Testis (tissue), 3 donors: ENCODE data around the gene AMPD3. TPM values are rescaled to one million over a fixed set of nuclear protein-coding genes. Genes with fewer than 3 reads are reported as not detected.

Experiments
- DNase-seq: peaks from one replicate; pipeline ENCODE4 v3.0.0-alpha.2; 2019
- H3K27ac ChIP-seq, 2 donors: fragments of 200-600 bp; sonication (generic); one replicate each; pipeline ENCODE4 v1.5.1; 2019
- H3K27me3 ChIP-seq: fragments of 200-600 bp; sonication (generic); one replicate; pipeline ENCODE4 v1.5.1; 2019
- H3K36me3 ChIP-seq: fragments of 200-600 bp; sonication (generic); one replicate; pipeline ENCODE4 v1.5.1; 2017; ENCODE audit warnings: low read depth; ENCODE audit errors: missing control alignments
- H3K4me1 ChIP-seq: fragments of 200-600 bp; sonication (generic); one replicate; pipeline ENCODE4 v1.5.1; 2019
- H3K4me3 ChIP-seq, 2 donors: fragments of 200-600 bp; sonication (generic); one replicate each; pipeline ENCODE4 v1.5.1; 2017 to 2019
- H3K9me3 ChIP-seq: fragments of 200-600 bp; sonication (generic); one replicate; pipeline ENCODE4 v1.5.1; 2017
- CTCF ChIP-seq, 3 experiments: fragments of 450-650 bp in 2 of 3; fragments of 200-600 bp in 1 of 3; sonication (generic) in 1 of 3; IDR thresholded peaks; one replicate each; pipeline ENCODE4 v1.5.1; 2016 to 2019; ENCODE audit warnings: antibody characterized with exemption in 3 of 3, mild to moderate bottlenecking in 2 of 3, moderate library complexity in 1 of 3
- POLR2A ChIP-seq: fragments of 450-650 bp; IDR thresholded peaks from one replicate; pipeline ENCODE4 v1.6.1; 2017; ENCODE audit warnings: antibody characterized with exemption, mild to moderate bottlenecking, moderate library complexity
- WGBS, 2 donors: methylation state at CpG; one replicate each; pipeline ENCODE4 v1.1.5; 2018; 5-methylcytosine and 5-hydroxymethylcytosine counted together
- intact Hi-C: fragments of 100-400 bp; cut with DNase I; formaldehyde crosslinking; loops from one replicate; pipeline ENCODE4 v1.15.1; 2023; ENCODE audit warnings: low total_unique reads
- polyA plus RNA-seq: library from polyadenylated mRNA; stranded (reverse); fragments of 350-450 nt; fragmentation: Illumina TruSeq; extraction: RNeasy Lipid Tissue Mini Kit (QIAGEN cat#74804); gene quantifications from one replicate; pipeline ENCODE4 v1.2.3, GENCODE V29; 2014; ENCODE audit warnings: low read depth, low replicate concordance; ENCODE audit not compliant: insufficient read depth
- total RNA-seq, 2 donors: library from RNA; depleted of rRNA; stranded (reverse); fragments of >200 nt; gene quantifications; one replicate each; pipeline ENCODE4 v1.2.3, GENCODE V29; 2016

AMPD3 gene
- total and polyA plus RNA-seq, 3 donors from 2014 or later, result 5.5 to 13.4 (median 10.9) TPM

GRCh38 chr11:10452211-10452767, 2.8 kb upstream of the AMPD3 start:
- TF ChIP-seq CTCF (IDR thresholded peaks at IDR 0.05), result no peak
- TF ChIP-seq POLR2A, result no peak
- no peak overlapping the region for H3K27ac ChIP-seq
- WGBS, 2 donors, result 81 to 89% methylated on average over 3 of the region's 3 CpGs

GRCh38 chr11:10453261-10453660, 1.8 kb upstream of the AMPD3 start:
- TF ChIP-seq CTCF (IDR thresholded peaks at IDR 0.05), result no peak
- no peak for TF ChIP-seq POLR2A
- WGBS, 2 donors, result 91 to 98% methylated on average over 3 of the region's 3 CpGs
- H3K4me3 ChIP-seq, result no peak overlapping the region
- no peaks in the 10 kb centered on the region for H3K36me3 ChIP-seq
- no peaks in the 10 kb centered on the region for H3K27me3 ChIP-seq
- no peak overlapping the region for H3K27ac ChIP-seq
- DNase-seq, result no peak
- intact Hi-C loops, result no loop called here
- H3K4me1 ChIP-seq, result peaks cover 18% of the 10 kb centered on the region
- no peaks in the 10 kb centered on the region for H3K9me3 ChIP-seq

More at GRCh38 chr11:10452211-10452767, 2.8 kb upstream of the AMPD3 start:
- Histone ChIP-seq H3K27me3 (no peaks in the 10 kb centered on the region), H3K36me3 (no peaks in the 10 kb centered on the region), H3K4me1 (peaks cover 18% of the 10 kb centered on the region), H3K4me3 (no peak overlapping the region), H3K9me3 (no peaks in the 10 kb centered on the region)
- DNase-seq, result no peak
- intact Hi-C loops, result no loop called here

GRCh38 chr11:10455637-10456487, 798 bp downstream of the AMPD3 start:
- intact Hi-C loops, result no loop called here
- Histone ChIP-seq H3K4me1 (peaks cover 34% of the 10 kb centered on the region), H3K9me3 (no peaks in the 10 kb centered on the region), H3K27ac (no peak overlapping the region), H3K36me3 (no peaks in the 10 kb centered on the region), H3K4me3 (peak overlapping the region in 1 of 2 donors; percentile 44), H3K27me3 (no peaks in the 10 kb centered on the region)
- TF ChIP-seq CTCF (IDR thresholded peaks at IDR 0.05) (no peak), POLR2A (no peak)
- WGBS, 2 donors, result 34 to 66% methylated on average over 17 to 18 of the region's 18 CpGs
- peak; percentile 72 for DNase-seq

GRCh38 chr11:10456519-10456918, 1.5 kb downstream of the AMPD3 start:
- Histone ChIP-seq H3K9me3 (no peaks in the 10 kb centered on the region), H3K4me1 (peaks cover 34% of the 10 kb centered on the region), H3K36me3 (no peaks in the 10 kb centered on the region), H3K27me3 (no peaks in the 10 kb centered on the region), H3K4me3 (peak overlapping the region in 1 of 2 donors; percentile 44), H3K27ac (no peak overlapping the region)
- no peak for TF ChIP-seq POLR2A
- TF ChIP-seq CTCF (IDR thresholded peaks at IDR 0.05), result no peak
- intact Hi-C loops, result no loop called here
- no peak for DNase-seq
- WGBS, 2 donors, result 27 to 66% methylated on average over 3 of the region's 3 CpGs
